Measurements from ENCODE around the gene USP14.

DNA sequence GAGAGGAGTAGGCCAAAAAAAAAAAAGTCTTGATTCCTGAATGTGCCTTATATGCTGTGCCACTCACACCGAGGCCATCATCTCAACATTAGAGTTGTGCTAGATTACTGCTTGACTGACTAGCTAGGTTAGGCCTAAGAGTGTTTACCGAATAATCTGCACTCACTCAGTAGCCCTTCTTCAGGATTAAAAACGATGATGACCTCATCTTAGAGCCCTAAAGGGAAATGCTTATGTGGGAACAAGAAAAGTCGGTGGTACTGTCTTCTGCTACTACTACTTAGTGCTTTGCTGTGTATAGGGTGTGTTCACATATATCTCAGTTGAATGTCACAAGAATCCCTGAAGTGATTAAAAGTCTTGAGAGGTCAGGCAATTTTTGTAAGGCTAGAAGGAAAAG is 55.1 kb downstream of the USP14 start:
- TF ChIP-seq, protein P1, sequence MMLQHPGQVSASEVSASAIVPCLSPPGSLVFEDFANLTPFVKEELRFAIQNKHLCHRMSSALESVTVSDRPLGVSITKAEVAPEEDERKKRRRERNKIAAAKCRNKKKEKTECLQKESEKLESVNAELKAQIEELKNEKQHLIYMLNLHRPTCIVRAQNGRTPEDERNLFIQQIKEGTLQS (IDR thresholded peaks at IDR 0.05; ENCODE audit: insufficient read depth, low read depth, low read length) = no peak
- no peak for TF ChIP-seq POLR2AphosphoS5 (IDR thresholded peaks at IDR 0.05; ENCODE audit: low read depth, low read length)
- TF ChIP-seq POLR2A (IDR thresholded peaks at IDR 0.05; ENCODE audit: control extremely low read depth in 1 of 2, low read depth in 2 of 2, low read length in 2 of 2) = 0 out of 3 replicates have a peak, but pooled peaks of 1 of the 2 experiments have one; percentile 21
